Caco-2 (cell line): ENCODE measurements around the gene MAD1L1. TPM values are rescaled to one million over a fixed set of nuclear protein-coding genes. Genes with fewer than 3 reads are reported as not detected.

Experiments used
- BruUV-seq: library from RNA; stranded (reverse); fragments of 400-500 nt; replicated peaks from 2 replicates; lab custom pipeline; 2021; lab: Mats Ljungman, UMichigan
- CTCF ChIA-PET: fragments of 300-600 bp; sonication (Branson Sonifier 250); formaldehyde crosslinking; loops from one replicate; lab custom pipeline; 2022; ENCODE audit warnings: antibody characterized with exemption; lab: Charles Lee
- POLR2A ChIA-PET: fragments of 300-600 bp; sonication (Branson Sonifier 250); formaldehyde crosslinking; loops from one replicate; lab custom pipeline; 2022; ENCODE audit warnings: antibody characterized with exemption; lab: Charles Lee
- DNase-seq, 2 experiments: peaks; one replicate each; pipeline versions ENCODE4 v3.0.0 to v3.0.0-alpha.2; 2020 to 2022
- H3K27me3 ChIP-seq: replicated peaks from 2 replicates; pipeline ENCODE4 v1.6.0; 2011; ENCODE audit warnings: low read length; ENCODE audit not compliant: control insufficient read depth, insufficient read depth
- H3K36me3 ChIP-seq: 2 replicates; pipeline ENCODE4 v1.5.1; 2011; ENCODE audit warnings: low read length; ENCODE audit not compliant: control insufficient read depth, insufficient read depth
- H3K4me1 ChIP-seq: fragments of 250-450 bp; sonication (Bioruptor Pico); 2 replicates; pipeline ENCODE4 v1.5.1; 2020; ENCODE audit warnings: mild to moderate bottlenecking
- H3K4me3 ChIP-seq: 2 replicates; pipeline ENCODE4 v1.5.1; 2011; ENCODE audit warnings: low read depth, mild to moderate bottlenecking, control low read depth, low read length
- H3K9me3 ChIP-seq: fragments of 250-450 bp; sonication (Bioruptor Pico); 2 replicates; pipeline ENCODE4 v1.5.1; 2020; ENCODE audit warnings: mild to moderate bottlenecking, moderate library complexity
- H3K27ac Mint-ChIP-seq: one replicate; pipeline ENCODE4 v1.8.0; 2022; ENCODE audit warnings: mixed read lengths; ENCODE audit not compliant: unreplicated experiment
- H3K27me3 Mint-ChIP-seq: one replicate; pipeline ENCODE4 v1.8.0; 2022; ENCODE audit warnings: mixed read lengths; ENCODE audit not compliant: insufficient read depth, unreplicated experiment
- H3K36me3 Mint-ChIP-seq: one replicate; pipeline ENCODE4 v1.8.0; 2022; ENCODE audit warnings: mild to moderate bottlenecking, mixed read lengths; ENCODE audit not compliant: insufficient read depth, unreplicated experiment
- H3K4me1 Mint-ChIP-seq: one replicate; pipeline ENCODE4 v1.8.0; 2022; ENCODE audit warnings: low read depth, mixed read lengths; ENCODE audit not compliant: unreplicated experiment
- H3K4me3 Mint-ChIP-seq: one replicate; pipeline ENCODE4 v1.8.0; 2022; ENCODE audit warnings: mild to moderate bottlenecking, moderate library complexity, mixed read lengths; ENCODE audit not compliant: unreplicated experiment
- H3K9me3 Mint-ChIP-seq: one replicate; pipeline ENCODE4 v1.8.0; 2022; ENCODE audit warnings: mixed read lengths; ENCODE audit not compliant: unreplicated experiment
- intact Hi-C: fragments of 100-400 bp; cut with micrococcal nuclease; formaldehyde crosslinking; loops from one replicate; pipeline ENCODE4 v1.10.0; 2022; ENCODE audit not compliant: unreplicated experiment
- total RNA-seq: library from RNA; stranded (reverse); gene quantifications from 2 replicates; pipeline ENCODE4 v1.2.3, GENCODE V29; 2022
- TF ChIP-seq, protein P1 (sequence below), 2 experiments: fragments of 200-600 bp in 1 of 2; IDR thresholded peaks; 1 replicate in 1 of 2; 2 replicates in 1 of 2; pipeline versions ENCODE4 v1.5.1 to v1.8.0; 2011 to 2022; ENCODE audit warnings: antibody characterized with exemption in 1 of 2, control low read depth in 1 of 2, inconsistent platforms in 1 of 2, low read depth in 1 of 2, low read length in 1 of 2, mild to moderate bottlenecking in 1 of 2, moderate library complexity in 1 of 2; ENCODE audit not compliant: insufficient read depth in 1 of 2, severe bottlenecking in 1 of 2, unreplicated experiment in 1 of 2

MAD1L1 gene
- total RNA-seq, 1 experiment from 2014 or later, result 58.6 TPM

DNA sequence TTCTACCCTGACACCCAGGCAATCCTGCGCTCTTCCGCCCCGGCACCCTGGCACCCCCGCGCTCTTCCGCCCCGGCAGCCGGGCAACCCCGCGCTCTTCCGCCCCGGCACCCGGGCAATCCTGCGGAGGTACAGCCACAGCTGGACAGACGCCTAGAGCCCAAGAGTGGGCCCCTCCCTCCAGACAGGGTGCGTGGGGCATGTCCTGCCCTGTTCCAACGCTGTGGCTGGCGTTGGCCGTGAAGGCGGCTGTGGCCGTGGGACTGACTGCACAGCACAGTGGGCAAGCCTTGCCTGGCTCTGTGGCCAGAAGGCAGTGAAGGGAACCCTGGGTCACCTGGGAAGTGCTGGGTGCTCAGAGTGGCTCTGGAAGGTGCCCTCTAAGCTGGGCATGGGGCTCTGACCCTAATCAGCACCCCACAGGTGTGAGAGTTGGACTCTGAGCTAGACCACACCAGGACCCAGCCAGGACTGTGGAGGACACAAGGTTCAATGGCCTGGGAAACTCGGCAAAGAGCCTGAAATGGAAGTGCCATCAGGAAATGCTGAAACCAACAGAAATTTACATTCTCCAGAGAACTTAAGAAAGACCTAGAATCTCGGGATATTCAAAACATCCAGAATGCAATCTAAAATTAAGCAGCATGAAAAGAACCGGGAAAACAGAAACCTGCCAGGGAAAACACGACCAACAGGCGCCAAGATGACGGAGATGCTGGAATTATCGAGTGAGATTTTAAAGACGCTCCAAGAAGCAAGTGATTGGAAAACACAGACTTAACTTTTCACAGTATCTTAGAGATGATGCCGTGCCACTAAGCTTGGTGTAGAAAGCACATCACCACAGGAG is 309.1 kb downstream of the MAD1L1 start:
- no peaks in the 10 kb centered on the region; the same call in none of the 2 replicates for H3K36me3 ChIP-seq
- H3K9me3 Mint-ChIP-seq, result no peaks in the 10 kb centered on the region
- H3K36me3 Mint-ChIP-seq, result peaks cover 18% of the 10 kb centered on the region
- no peak overlapping the region for H3K4me3 Mint-ChIP-seq
- DNase-seq, result no peak
- H3K27me3 ChIP-seq, result no peaks in the 10 kb centered on the region
- intact Hi-C loops, result no loop called here
- H3K9me3 ChIP-seq, result no peaks in the 10 kb centered on the region
- no peaks in the 10 kb centered on the region for H3K4me1 ChIP-seq
- H3K27me3 Mint-ChIP-seq, result no peaks in the 10 kb centered on the region
- no peak overlapping the region for H3K27ac Mint-ChIP-seq
- POLR2A ChIA-PET, result no interaction called here
- no peaks in the 10 kb centered on the region for H3K4me1 Mint-ChIP-seq
- CTCF ChIA-PET, result interaction anchor here (0.7 kb wide), 1 partner anchor 345 kb away, joined by 3 read pairs; no protein-coding TSS in a partner anchor
- no TSS peak for BruUV-seq
- TF ChIP-seq, protein P1, sequence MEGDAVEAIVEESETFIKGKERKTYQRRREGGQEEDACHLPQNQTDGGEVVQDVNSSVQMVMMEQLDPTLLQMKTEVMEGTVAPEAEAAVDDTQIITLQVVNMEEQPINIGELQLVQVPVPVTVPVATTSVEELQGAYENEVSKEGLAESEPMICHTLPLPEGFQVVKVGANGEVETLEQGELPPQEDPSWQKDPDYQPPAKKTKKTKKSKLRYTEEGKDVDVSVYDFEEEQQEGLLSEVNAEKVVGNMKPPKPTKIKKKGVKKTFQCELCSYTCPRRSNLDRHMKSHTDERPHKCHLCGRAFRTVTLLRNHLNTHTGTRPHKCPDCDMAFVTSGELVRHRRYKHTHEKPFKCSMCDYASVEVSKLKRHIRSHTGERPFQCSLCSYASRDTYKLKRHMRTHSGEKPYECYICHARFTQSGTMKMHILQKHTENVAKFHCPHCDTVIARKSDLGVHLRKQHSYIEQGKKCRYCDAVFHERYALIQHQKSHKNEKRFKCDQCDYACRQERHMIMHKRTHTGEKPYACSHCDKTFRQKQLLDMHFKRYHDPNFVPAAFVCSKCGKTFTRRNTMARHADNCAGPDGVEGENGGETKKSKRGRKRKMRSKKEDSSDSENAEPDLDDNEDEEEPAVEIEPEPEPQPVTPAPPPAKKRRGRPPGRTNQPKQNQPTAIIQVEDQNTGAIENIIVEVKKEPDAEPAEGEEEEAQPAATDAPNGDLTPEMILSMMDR (IDR thresholded peaks at IDR 0.05; ENCODE audit: insufficient read depth in 1 of 2, low read depth in 1 of 2, low read length in 1 of 2, severe bottlenecking in 1 of 2, unreplicated experiment in 1 of 2), result no peak
- no peak overlapping the region for H3K4me3 ChIP-seq

DNA sequence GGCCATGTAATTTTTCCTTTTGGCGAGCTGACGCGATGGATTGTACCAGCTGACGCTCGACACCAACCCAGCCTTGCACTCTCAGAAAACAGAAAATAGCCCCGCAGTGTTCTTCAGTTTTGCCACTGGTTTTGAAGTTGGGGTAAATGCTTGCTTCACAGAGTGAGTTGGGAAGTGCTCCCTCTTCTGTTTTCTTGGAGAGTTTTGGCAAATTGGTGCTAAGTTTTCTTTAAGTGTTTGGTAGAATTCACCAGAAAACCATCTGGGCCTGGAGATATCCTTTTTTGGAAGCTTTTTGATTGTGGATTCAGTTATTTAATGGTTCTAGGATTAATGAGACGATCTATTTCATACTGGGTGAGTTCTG is 309.9 kb downstream of the MAD1L1 start:
- BruUV-seq, result no TSS peak
- H3K36me3 ChIP-seq, result no peaks in the 10 kb centered on the region; the same call in none of the 2 replicates
- CTCF ChIA-PET, result interaction anchor here (0.6 kb wide), 1 partner anchor 254 kb away, joined by 4 read pairs; no protein-coding TSS in a partner anchor
- H3K27ac Mint-ChIP-seq, result no peak overlapping the region
- DNase-seq, result no peak
- POLR2A ChIA-PET, result no interaction called here
- H3K9me3 Mint-ChIP-seq, result no peaks in the 10 kb centered on the region
- H3K4me3 Mint-ChIP-seq, result no peak overlapping the region
- H3K4me1 Mint-ChIP-seq, result no peaks in the 10 kb centered on the region
- no peaks in the 10 kb centered on the region for H3K4me1 ChIP-seq
- TF ChIP-seq, protein P1 (IDR thresholded peaks at IDR 0.05; ENCODE audit: insufficient read depth in 1 of 2, low read depth in 1 of 2, low read length in 1 of 2, severe bottlenecking in 1 of 2, unreplicated experiment in 1 of 2), result no peak
- H3K27me3 ChIP-seq, result no peaks in the 10 kb centered on the region
- intact Hi-C loops, result no loop called here
- no peaks in the 10 kb centered on the region for H3K27me3 Mint-ChIP-seq
- no peaks in the 10 kb centered on the region for H3K9me3 ChIP-seq
- peaks cover 18% of the 10 kb centered on the region for H3K36me3 Mint-ChIP-seq
- H3K4me3 ChIP-seq, result no peak overlapping the region

DNA sequence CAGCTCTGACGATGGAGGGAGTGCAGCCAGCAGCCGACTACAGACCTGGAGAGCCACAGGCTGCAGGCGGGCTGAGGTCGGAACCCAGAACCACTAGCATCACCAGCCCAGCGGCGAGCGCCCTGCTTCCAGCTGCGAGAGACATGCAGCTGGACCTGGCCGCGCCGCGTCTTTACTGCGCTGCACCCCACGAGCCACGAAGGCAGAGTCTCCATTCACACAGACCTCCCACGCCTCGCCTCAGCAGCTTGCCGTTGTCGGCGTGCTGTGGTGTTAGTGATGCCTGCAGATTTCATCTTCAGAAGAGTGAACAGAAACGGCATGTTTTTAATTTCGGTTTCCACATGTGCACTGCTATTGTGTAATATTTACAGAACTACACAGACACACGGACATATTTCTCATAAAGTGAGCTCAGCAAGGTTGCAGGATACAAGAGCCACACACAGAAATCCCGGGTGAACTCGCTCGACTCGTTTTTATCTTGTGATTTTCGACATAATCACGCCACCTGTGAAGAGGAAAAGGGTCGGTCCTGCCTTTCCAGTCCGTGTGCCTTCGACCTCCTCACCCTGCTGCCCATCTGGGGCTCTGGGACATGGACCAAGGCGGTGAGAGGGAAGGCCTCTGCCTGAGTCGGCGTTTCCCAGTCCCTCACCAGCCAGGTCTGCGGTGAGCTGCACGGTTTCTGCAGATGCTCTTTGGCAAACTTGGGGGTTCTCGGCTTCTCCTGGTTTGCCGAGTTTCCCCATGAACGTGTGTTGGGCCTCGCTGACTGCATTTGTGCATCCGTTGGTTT is 310.5 kb downstream of the MAD1L1 start:
- ChIA-PET POLR2A (interaction anchor here (0.7 kb wide), 1 partner anchor 1617 kb away, joined by 3 read pairs; no protein-coding TSS in a partner anchor), CTCF (interaction anchor here (0.6 kb wide), 1 partner anchor 254 kb away, joined by 4 read pairs; no protein-coding TSS in a partner anchor)
- Mint-ChIP-seq H3K36me3 (peaks cover 18% of the 10 kb centered on the region), H3K9me3 (no peaks in the 10 kb centered on the region), H3K4me1 (no peaks in the 10 kb centered on the region), H3K27ac (no peak overlapping the region), H3K4me3 (no peak overlapping the region), H3K27me3 (no peaks in the 10 kb centered on the region)
- peak in 1 of 2 experiments; percentile 12 for DNase-seq
- intact Hi-C loops, result no loop called here
- TF ChIP-seq, protein P1 (IDR thresholded peaks at IDR 0.05; ENCODE audit: insufficient read depth in 1 of 2, low read depth in 1 of 2, low read length in 1 of 2, severe bottlenecking in 1 of 2, unreplicated experiment in 1 of 2), result no peak
- no peaks in the 10 kb centered on the region; the same call in none of the 2 replicates for H3K36me3 ChIP-seq
- no peaks in the 10 kb centered on the region for H3K9me3 ChIP-seq
- no peak overlapping the region for H3K4me3 ChIP-seq
- no peaks in the 10 kb centered on the region for H3K4me1 ChIP-seq
- no TSS peak for BruUV-seq
- no peaks in the 10 kb centered on the region for H3K27me3 ChIP-seq
